PC-9 (cell line): ENCODE results near the gene CLCN6.

Source experiments
- CTCF ChIP-seq: fragments of 200-600 bp; sonication (generic); conservative IDR thresholded peaks from 2 replicates; pipeline ENCODE4 v1.6.1; 2017; ENCODE audit warnings: mixed run types, antibody characterized with exemption, mild to moderate bottlenecking, moderate library complexity
- EZH2 ChIP-seq: fragments of 200-600 bp; sonication (generic); IDR thresholded peaks from 2 replicates; pipeline ENCODE4 v1.8.0; 2017; ENCODE audit warnings: antibody characterized with exemption, low read depth

- TF ChIP-seq CTCF = no peak
- TF ChIP-seq EZH2 = no peak
Observed at GRCh38 chr1:11888877-11889208, 82.9 kb downstream of the CLCN6 start.
